K562 (cell line): ENCODE measurements around the gene ALG11. TPM values are rescaled to one million over a fixed set of nuclear protein-coding genes. Genes with fewer than 3 reads are reported as not detected.

ENCODE experiments used
- ATAC-seq: fragments of 200-7000 bp; cut with Tn5 transposase; 3 replicates; pipeline ENCODE4 v1.9.1; 2020; ENCODE audit warnings: moderate library complexity
- BruUV-seq: library from RNA; stranded (reverse); fragments of 400-500 nt; replicated peaks from 2 replicates; lab custom pipeline; 2021; lab: Mats Ljungman, UMichigan
- CTCF ChIA-PET: fragments of 300-600 bp; formaldehyde crosslinking; extraction: SDS; loops from one replicate; lab custom pipeline; 2021; ENCODE audit warnings: low intra/inter-chr PET ratio; lab: Yijun Ruan, JAX
- POLR2A ChIA-PET: fragments of 300-600, 350-650 bp; sonication (Branson Sonifier 250); formaldehyde crosslinking; extraction: SDS; loops from one replicate; lab custom pipeline; 2021; ENCODE audit warnings: antibody characterized with exemption, inconsistent platforms; lab: Yijun Ruan, JAX
- DNase-seq, 4 experiments: peaks; one replicate each; pipeline versions ENCODE4 v3.0.0 to v3.0.0-alpha.2; 2011 to 2018; ENCODE audit warnings: low spot score in 3 of 4, mixed read lengths in 3 of 4; ENCODE audit errors: extremely low read depth in 1 of 4
- FAIRE-seq: peaks from 2 replicates; lab custom pipeline; 2011; peaks lifted over from hg19 to GRCh38; lab: Jason Lieb, UNC
- H2AFZ ChIP-seq: 2 replicates; pipeline ENCODE4 v1.6.0; 2011; ENCODE audit warnings: low read depth, low read length, control low read depth, inconsistent platforms
- H3K27ac ChIP-seq: fragments of 200-600 bp; 3 replicates; pipeline ENCODE4 v1.8.0; 2011; ENCODE audit warnings: low read depth, mild to moderate bottlenecking, control low read depth, inconsistent platforms, low read length, moderate library complexity, mixed read lengths; ENCODE audit errors: extremely low read depth
- H3K27me3 ChIP-seq, 2 experiments: fragments of 300-600 bp in 1 of 2; 2 replicates in 1 of 2; 3 replicates in 1 of 2; pipeline versions ENCODE4 v1.6.0 to v1.8.0; 2011; ENCODE audit warnings: inconsistent platforms in 2 of 2, low read length in 2 of 2, mild to moderate bottlenecking in 1 of 2, mixed read lengths in 1 of 2, moderate library complexity in 1 of 2; ENCODE audit not compliant: control insufficient read depth in 2 of 2, insufficient read depth in 2 of 2
- H3K36me3 ChIP-seq: fragments of 300-600 bp; 3 replicates; pipeline ENCODE4 v1.8.0; 2011; ENCODE audit warnings: mild to moderate bottlenecking, low read length, inconsistent platforms; ENCODE audit not compliant: control insufficient read depth, insufficient read depth
- H3K4me1 ChIP-seq, 2 experiments: fragments of 200-600 bp in 1 of 2; replicated peaks in 1 of 2; 2 replicates in 1 of 2; 3 replicates in 1 of 2; pipeline versions ENCODE4 v1.5.1 to v1.8.0; 2011; ENCODE audit warnings: inconsistent platforms in 2 of 2, low read length in 2 of 2, mild to moderate bottlenecking in 1 of 2, mixed read lengths in 1 of 2, moderate library complexity in 1 of 2; ENCODE audit not compliant: control insufficient read depth in 2 of 2, insufficient read depth in 2 of 2
- H3K4me2 ChIP-seq: 2 replicates; pipeline ENCODE4 v1.6.1; 2011; ENCODE audit warnings: low read length, control low read depth, inconsistent platforms, mixed read lengths; ENCODE audit not compliant: insufficient read depth
- H3K4me3 ChIP-seq: fragments of 200-600 bp; sonication (generic), shearing (Covaris generic); 2 replicates; pipeline ENCODE4 v1.5.1; 2016; ENCODE audit warnings: control low read depth, inconsistent platforms
- H3K79me2 ChIP-seq: fragments of 200-600 bp; 3 replicates; pipeline ENCODE4 v1.8.0; 2011; ENCODE audit warnings: low read length, inconsistent platforms; ENCODE audit not compliant: control insufficient read depth, insufficient read depth
- H3K9ac ChIP-seq, 2 experiments: 2 replicates each; pipeline versions ENCODE4 v1.6.0 to v1.6.1; 2011; ENCODE audit warnings: low read depth in 2 of 2, low read length in 2 of 2, control low read depth in 1 of 2, inconsistent platforms in 1 of 2, mild to moderate bottlenecking in 1 of 2, mixed read lengths in 1 of 2; ENCODE audit not compliant: insufficient read depth in 1 of 2
- H3K9me1 ChIP-seq: one replicate; pipeline ENCODE4 v1.6.0; 2011; ENCODE audit warnings: inconsistent platforms, mild to moderate bottlenecking, low read length, moderate library complexity; ENCODE audit not compliant: control insufficient read depth, insufficient read depth
- H3K9me3 ChIP-seq: replicated peaks from 2 replicates; pipeline ENCODE4 v1.5.1; 2011; ENCODE audit warnings: low read depth, low read length, inconsistent platforms; ENCODE audit not compliant: control insufficient read depth, insufficient read depth
- H4K20me1 ChIP-seq: replicated peaks from 2 replicates; pipeline ENCODE4 v1.6.1; 2011; ENCODE audit warnings: low read length, inconsistent platforms, mixed read lengths; ENCODE audit not compliant: control insufficient read depth, insufficient read depth
- CREBBP ChIP-seq: IDR thresholded peaks from one replicate; pipeline ENCODE4 v1.6.1; 2012; ENCODE audit warnings: low read depth, mild to moderate bottlenecking, control low read depth, inconsistent platforms, low read length
- EGR1 ChIP-seq: fragments of 450-650 bp; conservative IDR thresholded peaks from 2 replicates; pipeline ENCODE4 v1.6.1; 2017; ENCODE audit warnings: mild to moderate bottlenecking
- FOSL1 ChIP-seq: fragments of 200-800 bp; sonication (Bioruptor generic); conservative IDR thresholded peaks from 2 replicates; pipeline ENCODE4 v1.6.1; 2016; ENCODE audit warnings: missing genetic modification characterization, missing compliant biosample characterization
- HNRNPK ChIP-seq: fragments of 200-400 bp; formaldehyde crosslinking; IDR thresholded peaks from one replicate; pipeline ENCODE4 v1.6.1; 2018; ENCODE audit warnings: mild to moderate bottlenecking, low read depth, low read length; ENCODE audit not compliant: poor library complexity, severe bottlenecking
- MAZ ChIP-seq, 2 experiments: fragments of 450-650 bp in 1 of 2; sonication (generic) in 1 of 2; formaldehyde crosslinking; IDR thresholded peaks in 1 of 2; conservative IDR thresholded peaks in 1 of 2; 2 replicates each; pipeline versions ENCODE4 v1.4.0 to v1.5.0; 2020; ENCODE audit warnings: mild to moderate bottlenecking in 1 of 2, missing genetic modification reagents in 1 of 2
- SPI1 ChIP-seq: IDR thresholded peaks from 2 replicates; pipeline ENCODE4 v1.6.1; 2011; ENCODE audit warnings: low read depth, low read length, control low read depth, borderline replicate concordance
- ZC3H8 ChIP-seq: fragments of 450-650 bp; IDR thresholded peaks from 2 replicates; pipeline ENCODE4 v1.6.1; 2017
- ZNF699 ChIP-seq: fragments of 250-450 bp; sonication (Bioruptor Pico); IDR thresholded peaks from 2 replicates; pipeline ENCODE4 v1.8.0; 2021; ENCODE audit warnings: mild to moderate bottlenecking, moderate library complexity; ENCODE audit not compliant: insufficient replicate concordance
- WGBS: fragments of 100-300 bp; shearing (Covaris generic); methylation state at CpG from one replicate; pipeline ENCODE4 v1.1.6; 2016; ENCODE audit warnings: low coverage, mixed read lengths; ENCODE audit not compliant: insufficient coverage; ENCODE audit errors: missing lambda C conversion rate; 5-methylcytosine and 5-hydroxymethylcytosine counted together
- in situ Hi-C: fragments of 300-500 bp; cut with MboI; formaldehyde crosslinking; loops from 4 replicates; pipeline ENCODE4 v1.15.0; 2018; ENCODE audit warnings: inconsistent platforms, mixed read lengths
- intact Hi-C: fragments of 100-400 bp; cut with micrococcal nuclease; formaldehyde crosslinking; loops from 2 replicates; pipeline ENCODE4 v1.14.2; 2022
- polyA plus RNA-seq, 8 experiments: library from polyadenylated mRNA; depleted of rRNA in 4 of 8; stranded (reverse) in 5 of 8; unstranded in 3 of 8; fragments of >200 nt; fragmentation: Nextera tagmentation in 2 of 8; fragmentation: Illumina TruSeq in 1 of 8; extraction: Ambion mirVana in 2 of 8; extraction: Trizol in 1 of 8; gene quantifications; 2 replicates each; pipeline versions ENCODE4 v1.2.1 to v1.2.3, GENCODE V29; 2011 to 2014; ENCODE audit warnings: inconsistent platforms in 1 of 8, missing spikeins in 1 of 8
- total RNA-seq, 7 experiments: library from RNA; depleted of rRNA in 6 of 7; stranded (reverse); fragments of >200 nt in 6 of 7; fragmentation: Illumina TruSeq in 2 of 7; extraction: Trizol in 2 of 7; gene quantifications; 2 replicates each; pipeline versions ENCODE4 v1.2.1 to v1.2.3, GENCODE V29; 2011 to 2021; ENCODE audit warnings: low replicate concordance in 1 of 7
- TF ChIP-seq, protein P1 (sequence below): sonication (generic); formaldehyde crosslinking; IDR thresholded peaks from 2 replicates; pipeline ENCODE4 v1.8.1; 2022; ENCODE audit warnings: missing genetic modification reagents
- TF ChIP-seq, protein P2 (sequence below): IDR thresholded peaks from 2 replicates; pipeline ENCODE4 v1.6.1; 2011; ENCODE audit warnings: borderline replicate concordance, low read depth, mild to moderate bottlenecking, moderate library complexity, low read length; ENCODE audit not compliant: insufficient read depth, poor library complexity, severe bottlenecking
- TF ChIP-seq, protein P3 (sequence below): fragments of 250-450 bp; sonication (Bioruptor Pico); IDR thresholded peaks from 2 replicates; pipeline ENCODE4 v1.4.0; 2020; ENCODE audit warnings: borderline replicate concordance
- TF ChIP-seq, protein P4 (sequence below): fragments of 450-650 bp; formaldehyde crosslinking; conservative IDR thresholded peaks from 2 replicates; pipeline ENCODE4 v1.4.0; 2022; ENCODE audit warnings: mild to moderate bottlenecking, missing genetic modification characterization
- TF ChIP-seq, protein P5 (sequence below): fragments of 250-450 bp; sonication (Bioruptor Pico); IDR thresholded peaks from 2 replicates; pipeline ENCODE4 v1.4.0; 2020; ENCODE audit warnings: mild to moderate bottlenecking

Gene ALG11
- total and polyA plus RNA-seq, 9 of the 15 experiments (the other 6 are each of a cell fraction or from before 2014, with no cell fraction given), result 7.3 to 19.2 (median 16.3) TPM

DNA sequence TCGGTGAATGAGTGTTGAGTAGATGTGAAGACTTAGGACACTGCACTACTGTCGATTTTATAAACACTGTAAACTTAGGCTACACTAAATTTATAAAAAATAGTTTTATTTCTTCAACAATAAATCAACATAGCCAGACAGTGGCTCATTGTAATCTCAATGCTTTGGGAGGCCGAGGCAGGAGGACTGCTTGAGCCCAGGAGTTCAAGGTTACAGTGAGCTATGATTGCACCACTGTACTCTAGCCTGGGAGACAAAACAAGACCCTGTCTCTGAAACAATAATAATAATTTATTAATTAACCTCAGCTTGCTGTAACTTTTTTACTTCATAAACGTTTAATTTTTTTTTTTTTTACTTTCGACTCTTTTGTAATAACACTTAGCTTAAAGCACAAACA is 35.3 kb upstream of the ALG11 start:
- 58% methylated on average over 4 of the region's 5 CpGs for WGBS
- no peak for DNase-seq
- Histone ChIP-seq H3K27me3 (no peaks in the 10 kb centered on the region), H3K9me3 (no peaks in the 10 kb centered on the region; the same call in 1 of the 2 replicates), H3K27ac (no peak overlapping the region), H3K4me1 (peaks cover 19 to 46% of the 10 kb centered on the region in 2 experiments), H3K4me2 (no peak overlapping the region), H3K4me3 (no peak overlapping the region), H4K20me1 (no peaks in the 10 kb centered on the region), H2AFZ (no peak overlapping the region), H3K9me1 (no peaks in the 10 kb centered on the region), H3K36me3 (peaks cover 20% of the 10 kb centered on the region; the same call in 2 of the 3 replicates), H3K9ac (no peak overlapping the region), H3K79me2 (peaks cover 93% of the 10 kb centered on the region)
- in situ Hi-C loops (no loop called here), intact Hi-C loops (no loop called here)
- POLR2A ChIA-PET, result interaction anchor here (0.7 to 1.4 kb wide), 4 partner anchors 9 to 23 kb away, joined by 3 read pairs; no protein-coding TSS in a partner anchor
- FAIRE-seq, result no peak
- BruUV-seq, result no TSS peak
- TF ChIP-seq SPI1, result no peak
- TF ChIP-seq, protein P1, sequence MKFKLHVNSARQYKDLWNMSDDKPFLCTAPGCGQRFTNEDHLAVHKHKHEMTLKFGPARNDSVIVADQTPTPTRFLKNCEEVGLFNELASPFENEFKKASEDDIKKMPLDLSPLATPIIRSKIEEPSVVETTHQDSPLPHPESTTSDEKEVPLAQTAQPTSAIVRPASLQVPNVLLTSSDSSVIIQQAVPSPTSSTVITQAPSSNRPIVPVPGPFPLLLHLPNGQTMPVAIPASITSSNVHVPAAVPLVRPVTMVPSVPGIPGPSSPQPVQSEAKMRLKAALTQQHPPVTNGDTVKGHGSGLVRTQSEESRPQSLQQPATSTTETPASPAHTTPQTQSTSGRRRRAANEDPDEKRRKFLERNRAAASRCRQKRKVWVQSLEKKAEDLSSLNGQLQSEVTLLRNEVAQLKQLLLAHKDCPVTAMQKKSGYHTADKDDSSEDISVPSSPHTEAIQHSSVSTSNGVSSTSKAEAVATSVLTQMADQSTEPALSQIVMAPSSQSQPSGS, result no peak
- TF ChIP-seq, protein P2, sequence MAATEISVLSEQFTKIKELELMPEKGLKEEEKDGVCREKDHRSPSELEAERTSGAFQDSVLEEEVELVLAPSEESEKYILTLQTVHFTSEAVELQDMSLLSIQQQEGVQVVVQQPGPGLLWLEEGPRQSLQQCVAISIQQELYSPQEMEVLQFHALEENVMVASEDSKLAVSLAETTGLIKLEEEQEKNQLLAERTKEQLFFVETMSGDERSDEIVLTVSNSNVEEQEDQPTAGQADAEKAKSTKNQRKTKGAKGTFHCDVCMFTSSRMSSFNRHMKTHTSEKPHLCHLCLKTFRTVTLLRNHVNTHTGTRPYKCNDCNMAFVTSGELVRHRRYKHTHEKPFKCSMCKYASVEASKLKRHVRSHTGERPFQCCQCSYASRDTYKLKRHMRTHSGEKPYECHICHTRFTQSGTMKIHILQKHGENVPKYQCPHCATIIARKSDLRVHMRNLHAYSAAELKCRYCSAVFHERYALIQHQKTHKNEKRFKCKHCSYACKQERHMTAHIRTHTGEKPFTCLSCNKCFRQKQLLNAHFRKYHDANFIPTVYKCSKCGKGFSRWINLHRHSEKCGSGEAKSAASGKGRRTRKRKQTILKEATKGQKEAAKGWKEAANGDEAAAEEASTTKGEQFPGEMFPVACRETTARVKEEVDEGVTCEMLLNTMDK, result no peak
- TF ChIP-seq ZNF699, result no peak
- TF ChIP-seq ZC3H8, result no peak
- TF ChIP-seq, protein P3, sequence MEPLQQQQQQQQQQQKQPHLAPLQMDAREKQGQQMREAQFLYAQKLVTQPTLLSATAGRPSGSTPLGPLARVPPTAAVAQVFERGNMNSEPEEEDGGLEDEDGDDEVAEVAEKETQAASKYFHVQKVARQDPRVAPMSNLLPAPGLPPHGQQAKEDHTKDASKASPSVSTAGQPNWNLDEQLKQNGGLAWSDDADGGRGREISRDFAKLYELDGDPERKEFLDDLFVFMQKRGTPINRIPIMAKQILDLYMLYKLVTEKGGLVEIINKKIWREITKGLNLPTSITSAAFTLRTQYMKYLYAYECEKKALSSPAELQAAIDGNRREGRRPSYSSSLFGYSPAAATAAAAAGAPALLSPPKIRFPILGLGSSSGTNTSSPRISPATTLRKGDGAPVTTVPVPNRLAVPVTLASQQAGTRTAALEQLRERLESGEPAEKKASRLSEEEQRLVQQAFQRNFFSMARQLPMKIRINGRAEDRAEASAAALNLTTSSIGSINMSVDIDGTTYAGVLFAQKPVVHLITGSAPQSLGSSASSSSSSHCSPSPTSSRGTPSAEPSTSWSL, result no peak
- TF ChIP-seq CREBBP, result no peak
- TF ChIP-seq, protein P4, sequence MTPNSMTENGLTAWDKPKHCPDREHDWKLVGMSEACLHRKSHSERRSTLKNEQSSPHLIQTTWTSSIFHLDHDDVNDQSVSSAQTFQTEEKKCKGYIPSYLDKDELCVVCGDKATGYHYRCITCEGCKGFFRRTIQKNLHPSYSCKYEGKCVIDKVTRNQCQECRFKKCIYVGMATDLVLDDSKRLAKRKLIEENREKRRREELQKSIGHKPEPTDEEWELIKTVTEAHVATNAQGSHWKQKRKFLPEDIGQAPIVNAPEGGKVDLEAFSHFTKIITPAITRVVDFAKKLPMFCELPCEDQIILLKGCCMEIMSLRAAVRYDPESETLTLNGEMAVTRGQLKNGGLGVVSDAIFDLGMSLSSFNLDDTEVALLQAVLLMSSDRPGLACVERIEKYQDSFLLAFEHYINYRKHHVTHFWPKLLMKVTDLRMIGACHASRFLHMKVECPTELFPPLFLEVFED (CRISPR knock-in tag), result no peak
- no peak for TF ChIP-seq EGR1
- no peak for TF ChIP-seq FOSL1 (tag)
- TF ChIP-seq, protein P5, sequence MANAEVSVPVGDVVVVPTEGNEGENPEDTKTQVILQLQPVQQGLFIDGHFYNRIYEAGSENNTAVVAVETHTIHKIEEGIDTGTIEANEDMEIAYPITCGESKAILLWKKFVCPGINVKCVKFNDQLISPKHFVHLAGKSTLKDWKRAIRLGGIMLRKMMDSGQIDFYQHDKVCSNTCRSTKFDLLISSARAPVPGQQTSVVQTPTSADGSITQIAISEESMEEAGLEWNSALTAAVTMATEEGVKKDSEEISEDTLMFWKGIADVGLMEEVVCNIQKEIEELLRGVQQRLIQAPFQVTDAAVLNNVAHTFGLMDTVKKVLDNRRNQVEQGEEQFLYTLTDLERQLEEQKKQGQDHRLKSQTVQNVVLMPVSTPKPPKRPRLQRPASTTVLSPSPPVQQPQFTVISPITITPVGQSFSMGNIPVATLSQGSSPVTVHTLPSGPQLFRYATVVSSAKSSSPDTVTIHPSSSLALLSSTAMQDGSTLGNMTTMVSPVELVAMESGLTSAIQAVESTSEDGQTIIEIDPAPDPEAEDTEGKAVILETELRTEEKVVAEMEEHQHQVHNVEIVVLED, result no peak
- no peak for TF ChIP-seq HNRNPK
- TF ChIP-seq MAZ (CRISPR knock-in tag; conservative IDR thresholded peaks at IDR 0.05 in 1 of 2, IDR thresholded peaks at IDR 0.05 in 1 of 2), result no peak
- ATAC-seq, result no peak
- CTCF ChIA-PET, result no interaction called here
